Nephron (organoid): ENCODE results near the gene ADK.
"Not testable (repeated sequence)": the region's sequence is repeated elsewhere in the genome, so short reads cannot be mapped to it uniquely, and the experiment has no call there.

Experiments
- H3K27ac Mint-ChIP-seq, 3 experiments: 2 replicates each; pipeline ENCODE4 v1.8.0; 2020; ENCODE audit warnings: mixed read lengths in 3 of 3, mild to moderate bottlenecking in 2 of 3, moderate library complexity in 1 of 3
- H3K27me3 Mint-ChIP-seq: 2 replicates; pipeline ENCODE4 v1.8.0; 2021; ENCODE audit warnings: low read depth, mild to moderate bottlenecking, moderate library complexity, mixed read lengths
- H3K36me3 Mint-ChIP-seq: 2 replicates; pipeline ENCODE4 v1.8.0; 2020; ENCODE audit warnings: low read depth, mixed read lengths
- H3K4me1 Mint-ChIP-seq: 2 replicates; pipeline ENCODE4 v1.8.0; 2020; ENCODE audit warnings: mixed read lengths
- H3K4me3 Mint-ChIP-seq, 3 experiments: 2 replicates each; pipeline ENCODE4 v1.8.0; 2020; ENCODE audit warnings: mild to moderate bottlenecking in 3 of 3, mixed read lengths in 3 of 3, moderate library complexity in 2 of 3
- H3K9me3 Mint-ChIP-seq: 2 replicates; pipeline ENCODE4 v1.8.0; 2020; ENCODE audit warnings: mixed read lengths
- CTCF ChIP-seq, 3 experiments: fragments of 200-600 bp; sonication (generic); IDR thresholded peaks; one replicate each; pipeline ENCODE4 v1.5.0; 2021; ENCODE audit warnings: antibody characterized with exemption in 3 of 3; ENCODE audit not compliant: unreplicated experiment in 3 of 3

Gene ADK

GRCh38 chr10:74518061-74518460 is 367.0 kb downstream of the ADK start:
- TF ChIP-seq CTCF (IDR thresholded peaks at IDR 0.05; ENCODE audit: unreplicated experiment in 3 of 3), result no peak
- peaks cover 34% of the 10 kb centered on the region for H3K36me3 Mint-ChIP-seq
- peaks cover 3% of the 10 kb centered on the region for H3K27me3 Mint-ChIP-seq
- H3K27ac Mint-ChIP-seq, result no peak overlapping the region
- H3K9me3 Mint-ChIP-seq, result peaks cover 34% of the 10 kb centered on the region
- no peaks in the 10 kb centered on the region for H3K4me1 Mint-ChIP-seq
- no peak overlapping the region for H3K4me3 Mint-ChIP-seq

GRCh38 chr10:74521526-74521925 is 370.5 kb downstream of the ADK start:
- Mint-ChIP-seq H3K36me3 (peaks cover 5% of the 10 kb centered on the region), H3K27ac (peak overlapping the region in 1 of 3 experiments; percentile 18), H3K4me1 (no peaks in the 10 kb centered on the region), H3K4me3 (no peak overlapping the region), H3K9me3 (peaks cover 5% of the 10 kb centered on the region), H3K27me3 (peaks cover 3% of the 10 kb centered on the region)
- TF ChIP-seq CTCF (IDR thresholded peaks at IDR 0.05; ENCODE audit: unreplicated experiment in 3 of 3), result no peak

- no peaks in the 10 kb centered on the region for H3K36me3 Mint-ChIP-seq
These were observed 372.2 kb downstream of the ADK start for GRCh38 chr10:74523199-74523598.

GRCh38 chr10:74525885-74526284 is 374.9 kb downstream of the ADK start:
- Mint-ChIP-seq H3K9me3 (no peaks in the 10 kb centered on the region), H3K4me1 (no peaks in the 10 kb centered on the region), H3K36me3 (no peaks in the 10 kb centered on the region), H3K4me3 (no peak overlapping the region), H3K27me3 (peaks cover 3% of the 10 kb centered on the region), H3K27ac (no peak overlapping the region)
- TF ChIP-seq CTCF (IDR thresholded peaks at IDR 0.05; ENCODE audit: unreplicated experiment in 3 of 3), result no peak

More at GRCh38 chr10:74523199-74523598, 372.2 kb downstream of the ADK start:
- no peaks in the 10 kb centered on the region for H3K9me3 Mint-ChIP-seq
- H3K4me3 Mint-ChIP-seq, result no peak overlapping the region
- peaks cover 3% of the 10 kb centered on the region for H3K27me3 Mint-ChIP-seq
- H3K4me1 Mint-ChIP-seq, result no peaks in the 10 kb centered on the region
- no peak overlapping the region for H3K27ac Mint-ChIP-seq
- TF ChIP-seq CTCF (IDR thresholded peaks at IDR 0.05; ENCODE audit: unreplicated experiment in 3 of 3), result no peak

- H3K27ac Mint-ChIP-seq, H3K4me3 Mint-ChIP-seq, H3K27me3 Mint-ChIP-seq, H3K4me1 Mint-ChIP-seq, H3K9me3 Mint-ChIP-seq, H3K36me3 Mint-ChIP-seq: not testable (repeated sequence)
These were observed 376.6 kb downstream of the ADK start for GRCh38 chr10:74527611-74528010.

- H3K27ac Mint-ChIP-seq, result no peak overlapping the region
- H3K4me3 Mint-ChIP-seq, result no peak overlapping the region
- no peaks in the 10 kb centered on the region for H3K4me1 Mint-ChIP-seq
- no peaks in the 10 kb centered on the region for H3K9me3 Mint-ChIP-seq
- no peaks in the 10 kb centered on the region for H3K27me3 Mint-ChIP-seq
- H3K36me3 Mint-ChIP-seq, result no peaks in the 10 kb centered on the region
- no peak for TF ChIP-seq CTCF (IDR thresholded peaks at IDR 0.05; ENCODE audit: unreplicated experiment in 3 of 3)
These were observed 378.2 kb downstream of the ADK start for GRCh38 chr10:74529205-74529604.
